ENCODE measurements around the gene SLC20A1.

The SLC20A1 gene

DNA sequence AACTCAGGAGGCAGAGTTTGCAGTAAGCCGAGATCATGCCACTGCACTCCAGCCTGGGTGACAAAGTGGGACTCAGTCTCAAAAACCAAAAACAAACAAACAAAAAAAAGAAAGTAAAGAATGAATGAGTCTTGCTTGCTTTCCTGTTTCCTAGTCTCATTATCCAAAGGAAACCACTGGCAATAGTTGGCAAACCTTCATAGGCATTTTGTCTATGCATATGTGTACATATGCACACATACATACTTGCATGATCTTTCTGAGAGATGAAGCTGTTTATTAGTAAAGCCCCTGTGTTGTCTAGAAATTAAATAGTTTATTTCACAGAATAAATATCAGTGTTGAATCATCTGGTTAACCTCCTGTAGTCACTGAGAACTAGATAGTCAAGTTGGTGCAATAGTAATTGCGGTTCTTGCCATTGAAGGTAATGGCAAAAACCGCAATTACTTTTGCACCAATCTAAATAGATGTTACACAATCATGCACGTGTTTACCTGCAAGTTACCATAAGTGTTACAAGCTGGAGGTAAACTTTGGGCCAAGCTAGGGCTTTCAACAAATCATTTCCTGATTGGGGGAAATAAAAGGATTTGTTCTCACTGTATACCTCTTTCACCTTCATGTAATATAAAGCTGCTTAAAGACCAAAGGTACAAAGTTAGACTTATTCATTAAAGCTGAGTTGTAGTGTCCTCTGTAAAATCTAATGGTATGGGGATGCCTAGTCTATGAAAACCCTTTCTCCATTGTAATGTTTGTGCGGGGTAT, 24.7 kb downstream of the SLC20A1 start:
- Histone ChIP-seq H3K9ac (ENCODE audit: low read depth, low read length) (no peak overlapping the region), H3K4me1 (ENCODE audit: insufficient read depth, low read length) (no peaks in the 10 kb centered on the region), H3K36me3 (ENCODE audit: insufficient read depth, low read length) (0 out of 2 replicates have a peak, but pooled peaks cover 3% of the 10 kb centered on the region), H3K9me3 (ENCODE audit: control insufficient read depth, insufficient read depth, low read length) (no peaks in the 10 kb centered on the region)

DNA sequence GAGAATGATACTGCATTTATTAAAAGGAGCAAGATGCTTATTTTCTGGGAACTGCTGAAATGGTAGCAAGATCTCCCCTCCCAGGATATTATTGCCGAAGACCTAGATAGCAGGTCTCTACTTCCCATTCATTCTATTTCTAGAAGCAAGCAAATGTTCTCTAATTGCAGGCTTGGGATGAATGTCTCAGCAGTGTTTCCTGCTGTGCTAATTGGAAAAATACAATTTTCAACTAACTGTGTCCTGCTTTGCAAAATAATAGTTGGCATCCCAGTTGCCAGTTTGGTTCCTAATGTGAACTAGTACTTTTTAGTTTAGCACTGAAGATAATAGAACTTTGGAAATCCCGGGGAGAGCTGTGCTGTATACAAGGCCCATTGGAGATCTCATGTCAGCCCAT, 26.1 kb downstream of the SLC20A1 start:
- no peaks in the 10 kb centered on the region for H3K9me3 ChIP-seq (ENCODE audit: control insufficient read depth, insufficient read depth, low read length)
- no peak overlapping the region for H3K9ac ChIP-seq (ENCODE audit: low read depth, low read length)
- H3K4me1 ChIP-seq (ENCODE audit: insufficient read depth, low read length), result no peaks in the 10 kb centered on the region
- 0 out of 2 replicates have a peak, but pooled peaks cover under 1% of the 10 kb centered on the region for H3K36me3 ChIP-seq (ENCODE audit: insufficient read depth, low read length)

DNA sequence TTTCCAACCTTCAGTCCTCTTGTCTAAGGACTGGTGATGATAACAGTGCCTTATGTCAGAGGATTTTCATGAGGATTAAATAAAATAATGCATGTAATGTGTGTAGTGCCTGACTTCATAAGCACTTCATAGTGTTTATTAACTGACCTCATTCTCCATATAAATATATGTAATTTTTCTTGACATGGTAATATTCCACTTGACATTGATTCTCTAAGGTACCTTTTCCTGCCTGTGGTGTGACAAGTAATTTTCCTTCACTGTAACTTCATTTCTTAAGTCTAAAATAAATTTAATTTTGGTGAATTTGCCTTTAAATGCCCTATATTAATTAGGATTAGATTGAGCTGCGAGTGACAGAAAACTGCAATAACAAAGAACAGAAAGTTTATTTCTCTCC, 27.3 kb downstream of the SLC20A1 start:
- H3K9me3 ChIP-seq (ENCODE audit: control insufficient read depth, insufficient read depth, low read length), result no peaks in the 10 kb centered on the region
- H3K4me1 ChIP-seq (ENCODE audit: insufficient read depth, low read length), result no peaks in the 10 kb centered on the region
- H3K9ac ChIP-seq (ENCODE audit: low read depth, low read length), result no peak overlapping the region
- no peaks in the 10 kb centered on the region for H3K36me3 ChIP-seq (ENCODE audit: insufficient read depth, low read length)

DNA sequence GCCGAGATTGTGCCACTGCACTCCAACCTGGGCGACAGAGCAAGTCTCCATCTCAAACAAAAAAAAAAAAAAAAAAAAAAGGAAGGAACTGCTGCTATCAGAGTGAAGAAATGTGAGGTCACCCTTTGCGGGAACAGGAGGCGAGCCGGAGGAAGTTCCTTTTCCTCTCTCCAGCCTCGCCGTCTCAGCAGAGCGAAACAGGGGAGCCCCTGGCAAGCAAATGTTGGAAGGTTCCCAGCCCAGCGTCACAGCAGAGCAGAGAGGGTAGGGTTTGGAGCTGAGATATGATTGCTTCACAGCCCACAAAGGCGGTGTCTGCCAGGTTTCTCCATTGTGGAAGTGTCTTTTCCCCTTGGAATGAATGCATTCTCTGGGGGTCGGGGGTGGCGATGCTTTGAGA, 28.5 kb downstream of the SLC20A1 start:
- no peaks in the 10 kb centered on the region for H3K9me3 ChIP-seq (ENCODE audit: control insufficient read depth, insufficient read depth, low read length)
- no peak overlapping the region for H3K9ac ChIP-seq (ENCODE audit: low read depth, low read length)
- H3K36me3 ChIP-seq (ENCODE audit: insufficient read depth, low read length), result no peaks in the 10 kb centered on the region
- 0 out of 2 replicates have a peak, but pooled peaks cover under 1% of the 10 kb centered on the region for H3K4me1 ChIP-seq (ENCODE audit: insufficient read depth, low read length)

DNA sequence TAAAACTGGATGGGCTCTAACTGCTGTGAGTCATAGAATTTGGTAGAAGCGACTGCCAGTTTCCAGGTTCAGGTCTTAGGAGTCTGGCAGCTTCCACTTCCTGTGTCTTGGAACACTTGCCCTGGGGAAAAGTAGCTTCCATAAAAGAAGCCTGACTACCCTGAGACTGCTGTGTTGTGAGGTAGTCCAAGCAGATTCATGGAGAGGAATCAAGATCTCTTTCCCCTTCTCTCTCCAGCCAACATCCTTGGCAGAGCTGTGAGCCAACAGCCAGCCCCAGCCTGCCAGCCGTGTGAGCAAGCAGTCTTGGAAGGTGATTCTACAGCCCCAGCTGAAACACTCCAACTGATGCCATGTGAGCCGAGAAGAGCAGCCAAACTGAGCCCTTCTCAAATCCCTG, 33.7 kb downstream of the SLC20A1 start:
- no peaks in the 10 kb centered on the region for H3K36me3 ChIP-seq (ENCODE audit: insufficient read depth, low read length)
- H3K4me1 ChIP-seq (ENCODE audit: insufficient read depth, low read length), result peaks cover 6% of the 10 kb centered on the region; the same call in 1 of the 2 replicates
- no peaks in the 10 kb centered on the region for H3K9me3 ChIP-seq (ENCODE audit: control insufficient read depth, insufficient read depth, low read length)
- no peak overlapping the region for H3K9ac ChIP-seq (ENCODE audit: low read depth, low read length)

DNA sequence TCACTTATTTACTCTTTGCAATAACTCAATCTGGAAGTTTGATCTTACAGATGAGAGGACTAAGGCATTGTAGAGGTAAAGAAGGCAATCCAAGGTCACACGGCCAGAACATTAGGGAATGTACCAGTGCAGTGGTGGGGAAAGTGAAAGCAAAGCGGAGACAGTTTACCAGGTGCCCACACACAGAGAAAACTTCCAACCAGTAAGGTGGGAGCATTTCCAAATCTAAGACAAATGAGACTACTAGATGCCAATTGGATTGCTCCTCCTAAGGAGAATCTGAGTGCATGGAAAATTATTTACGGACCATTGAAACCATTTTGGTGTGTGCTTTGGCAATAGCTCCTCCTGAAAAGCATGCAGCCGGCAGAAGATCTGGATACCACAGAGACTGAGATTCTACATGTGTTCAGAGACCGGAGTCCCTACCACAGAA, 34.9 kb downstream of the SLC20A1 start:
- no peak overlapping the region for H3K9ac ChIP-seq (ENCODE audit: low read depth, low read length)
- peaks cover 6% of the 10 kb centered on the region; the same call in 1 of the 2 replicates for H3K4me1 ChIP-seq (ENCODE audit: insufficient read depth, low read length)

DNA sequence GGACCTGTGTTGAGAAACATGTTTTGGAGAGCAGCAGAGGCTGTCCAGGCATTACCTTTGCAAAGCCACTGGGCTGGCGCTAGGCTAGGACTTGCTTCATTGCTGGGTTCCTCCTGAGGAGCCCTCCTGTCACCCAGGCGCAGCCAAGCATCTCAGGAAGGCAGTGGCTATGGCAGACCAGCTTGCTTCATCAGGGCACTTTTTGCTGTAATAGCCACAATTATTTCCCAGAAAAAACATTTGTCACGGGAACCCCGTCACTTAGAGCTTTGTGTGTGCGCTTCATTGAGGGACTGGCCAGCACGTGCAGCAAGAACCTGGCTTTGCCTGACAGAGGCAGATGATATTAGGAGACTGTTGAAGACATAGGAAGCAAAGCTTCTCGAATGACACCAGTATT, 36.4 kb downstream of the SLC20A1 start:
- Histone ChIP-seq H3K36me3 (ENCODE audit: insufficient read depth, low read length) (no peaks in the 10 kb centered on the region), H3K9me3 (ENCODE audit: control insufficient read depth, insufficient read depth, low read length) (no peaks in the 10 kb centered on the region), H3K4me1 (ENCODE audit: insufficient read depth, low read length) (peaks cover 6% of the 10 kb centered on the region; the same call in 1 of the 2 replicates), H3K9ac (ENCODE audit: low read depth, low read length) (no peak overlapping the region)

More for the DNA sequence above, 34.9 kb downstream of the SLC20A1 start:
- Histone ChIP-seq H3K36me3 (ENCODE audit: insufficient read depth, low read length) (no peaks in the 10 kb centered on the region), H3K9me3 (ENCODE audit: control insufficient read depth, insufficient read depth, low read length) (no peaks in the 10 kb centered on the region)

DNA sequence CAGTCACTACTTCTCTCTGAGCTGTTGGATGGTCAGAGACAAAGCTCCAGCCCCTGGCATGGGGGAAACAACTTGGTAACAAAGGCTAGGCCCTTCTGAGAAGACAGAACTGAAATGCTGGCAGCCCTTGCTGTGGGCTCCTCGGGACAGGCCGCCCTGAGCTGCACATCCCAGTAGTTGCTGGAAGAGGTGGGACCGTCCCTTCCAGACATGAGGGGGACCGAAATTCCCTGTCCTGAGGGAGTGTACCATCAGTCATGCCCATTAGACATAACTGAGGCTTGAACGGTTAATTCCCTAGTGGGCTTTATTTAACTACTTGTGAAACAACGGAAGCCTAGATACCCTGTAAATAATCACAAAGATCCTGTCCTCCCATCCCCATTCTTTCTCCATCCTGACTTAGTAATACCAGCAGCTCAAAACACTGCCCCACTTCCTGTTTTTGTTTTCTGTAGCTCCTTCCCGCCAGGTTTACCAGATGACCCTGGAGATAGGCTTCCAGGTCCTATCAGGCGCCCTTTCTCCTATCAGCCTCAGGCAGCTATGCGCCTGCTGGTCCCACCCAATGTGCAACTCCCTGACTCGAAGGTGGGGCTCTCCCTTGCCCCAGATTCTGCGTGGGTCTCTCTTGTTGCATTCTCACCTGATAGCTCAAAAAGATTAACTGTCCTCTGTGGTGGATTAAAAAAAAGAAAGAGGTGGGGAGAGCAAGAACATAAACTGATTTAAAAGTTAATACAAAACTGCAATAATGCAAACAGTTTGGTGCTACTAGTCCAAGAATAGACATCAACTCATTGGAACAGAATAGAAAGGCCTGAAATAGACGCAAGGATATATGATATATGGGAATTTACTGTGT, 38.0 kb downstream of the SLC20A1 start:
- Histone ChIP-seq H3K4me1 (ENCODE audit: insufficient read depth, low read length) (peaks cover 6% of the 10 kb centered on the region; the same call in 1 of the 2 replicates), H3K9ac (ENCODE audit: low read depth, low read length) (no peak overlapping the region)

DNA sequence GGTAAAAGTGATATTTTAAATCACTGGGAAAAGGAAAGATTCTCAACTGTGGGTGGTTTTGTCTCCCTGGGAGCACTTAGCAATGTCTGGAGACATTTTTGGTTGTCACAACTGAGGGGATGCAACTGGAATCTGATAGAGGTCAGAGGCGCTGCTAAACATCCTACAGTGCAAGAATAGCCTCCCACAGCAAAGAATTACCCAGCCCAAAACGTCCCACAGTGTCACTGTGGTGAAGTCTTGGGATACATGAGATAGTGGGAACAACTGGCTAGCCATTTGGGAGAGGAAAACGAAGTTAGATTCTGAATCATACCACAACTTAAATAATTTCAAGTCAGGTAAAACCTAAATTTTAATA, 38.7 kb downstream of the SLC20A1 start:
- Histone ChIP-seq H3K4me1 (ENCODE audit: insufficient read depth, low read length) (peaks cover 3% of the 10 kb centered on the region; the same call in 1 of the 2 replicates), H3K36me3 (ENCODE audit: insufficient read depth, low read length) (no peaks in the 10 kb centered on the region), H3K9ac (ENCODE audit: low read depth, low read length) (no peak overlapping the region), H3K9me3 (ENCODE audit: control insufficient read depth, insufficient read depth, low read length) (no peaks in the 10 kb centered on the region)

More for the DNA sequence above, 38.0 kb downstream of the SLC20A1 start:
- H3K9me3 ChIP-seq (ENCODE audit: control insufficient read depth, insufficient read depth, low read length), result no peaks in the 10 kb centered on the region
- H3K36me3 ChIP-seq (ENCODE audit: insufficient read depth, low read length), result no peaks in the 10 kb centered on the region

DNA sequence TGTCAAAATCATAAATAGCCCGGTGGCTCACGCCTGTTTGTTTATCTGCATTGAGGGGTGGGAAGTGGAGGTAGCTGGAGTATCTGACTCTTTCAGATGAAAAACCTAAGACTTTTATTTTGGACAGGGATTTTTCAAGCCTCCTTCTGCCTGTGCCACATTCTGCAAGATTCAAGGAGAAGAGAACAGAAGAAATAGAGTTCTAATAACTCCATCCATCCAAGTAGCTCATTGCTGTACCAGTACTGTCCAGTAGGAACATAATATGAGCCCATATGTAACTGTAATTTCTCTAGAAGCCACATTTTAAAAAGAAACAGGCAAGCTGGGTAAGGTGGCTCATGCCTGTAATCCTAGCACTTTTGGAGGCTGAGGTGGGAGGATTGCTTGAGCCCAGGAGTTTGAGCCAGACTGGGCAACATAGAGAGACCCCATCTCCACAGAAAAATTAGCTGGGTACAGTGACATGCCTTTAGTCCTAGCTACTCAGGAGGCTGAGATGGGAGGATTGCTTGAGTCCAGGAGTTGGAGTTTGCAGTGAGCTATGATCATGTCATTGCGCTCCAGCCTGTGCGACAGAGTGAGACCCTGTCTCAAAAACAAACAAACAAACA, 39.6 kb downstream of the SLC20A1 start:
- Histone ChIP-seq H3K9me3 (ENCODE audit: control insufficient read depth, insufficient read depth, low read length) (no peaks in the 10 kb centered on the region), H3K4me1 (ENCODE audit: insufficient read depth, low read length) (no peaks in the 10 kb centered on the region), H3K9ac (ENCODE audit: low read depth, low read length) (no peak overlapping the region), H3K36me3 (ENCODE audit: insufficient read depth, low read length) (no peaks in the 10 kb centered on the region)

DNA sequence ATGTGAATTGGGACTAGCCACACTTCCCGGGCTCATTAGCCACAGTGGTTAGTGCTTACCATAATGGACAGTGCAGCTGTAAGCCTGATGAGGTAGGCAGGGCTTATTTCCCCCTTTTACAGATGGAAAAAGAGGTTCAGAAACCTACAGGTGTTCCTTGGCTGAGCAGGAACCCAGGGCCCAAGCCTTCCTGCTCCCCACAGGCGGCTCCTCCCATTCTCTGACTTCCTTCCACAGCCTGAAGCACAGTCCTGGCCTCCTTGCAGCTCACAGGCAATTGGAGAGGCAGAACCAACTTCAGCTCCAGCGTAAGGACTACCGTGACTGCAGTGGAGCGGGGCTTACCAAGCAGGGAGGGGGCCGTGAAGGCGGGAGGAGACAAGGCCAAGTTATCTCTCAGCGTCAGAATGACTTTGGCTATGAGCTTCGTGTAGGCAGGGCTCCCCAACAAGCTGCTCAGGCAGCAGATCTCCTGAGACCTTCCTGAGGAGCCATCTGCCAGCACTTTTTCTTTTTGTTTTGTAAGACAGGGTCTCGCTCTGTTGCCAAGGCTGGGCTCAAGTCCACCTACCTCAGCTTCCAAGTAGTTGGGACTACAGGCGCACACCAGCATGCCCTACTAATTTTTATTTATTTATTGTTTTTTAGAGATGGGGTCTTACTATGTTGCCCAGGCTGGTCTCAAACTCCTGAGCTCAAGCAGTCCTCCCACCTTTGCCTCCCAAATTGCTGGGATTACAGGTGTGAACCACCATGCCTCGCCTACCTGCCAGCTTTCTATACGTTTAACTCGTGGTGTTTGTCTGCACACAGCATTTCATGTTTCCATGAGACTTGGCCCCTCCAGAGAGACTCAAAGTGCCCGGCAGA, 40.8 kb downstream of the SLC20A1 start:
- Histone ChIP-seq H3K36me3 (ENCODE audit: insufficient read depth, low read length) (no peaks in the 10 kb centered on the region), H3K4me1 (ENCODE audit: insufficient read depth, low read length) (0 out of 2 replicates have a peak, but pooled peaks cover 1% of the 10 kb centered on the region), H3K9me3 (ENCODE audit: control insufficient read depth, insufficient read depth, low read length) (no peaks in the 10 kb centered on the region), H3K9ac (ENCODE audit: low read depth, low read length) (no peak overlapping the region)

DNA sequence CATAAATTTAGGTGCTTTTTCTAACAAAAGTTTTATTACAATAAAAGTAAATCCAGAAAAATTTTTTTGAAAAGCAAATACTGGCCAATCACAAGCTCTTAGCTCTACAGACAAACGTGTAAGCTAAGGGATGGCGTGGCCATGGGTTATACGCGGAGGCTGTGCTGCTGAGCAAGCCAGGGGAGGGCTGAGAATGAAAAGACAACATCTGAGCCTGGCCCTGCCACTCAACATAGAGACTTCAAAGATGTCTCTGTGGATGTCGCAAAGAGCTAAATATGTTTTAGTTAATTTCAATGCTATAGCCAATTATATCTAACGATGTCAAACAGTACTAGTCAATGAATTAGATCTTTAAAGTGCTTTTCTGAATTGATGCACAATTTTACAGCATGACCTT, 41.8 kb downstream of the SLC20A1 start:
- Histone ChIP-seq H3K4me1 (ENCODE audit: insufficient read depth, low read length) (peaks cover 11% of the 10 kb centered on the region), H3K9me3 (ENCODE audit: control insufficient read depth, insufficient read depth, low read length) (no peaks in the 10 kb centered on the region), H3K9ac (ENCODE audit: low read depth, low read length) (no peak overlapping the region), H3K36me3 (ENCODE audit: insufficient read depth, low read length) (no peaks in the 10 kb centered on the region)

DNA sequence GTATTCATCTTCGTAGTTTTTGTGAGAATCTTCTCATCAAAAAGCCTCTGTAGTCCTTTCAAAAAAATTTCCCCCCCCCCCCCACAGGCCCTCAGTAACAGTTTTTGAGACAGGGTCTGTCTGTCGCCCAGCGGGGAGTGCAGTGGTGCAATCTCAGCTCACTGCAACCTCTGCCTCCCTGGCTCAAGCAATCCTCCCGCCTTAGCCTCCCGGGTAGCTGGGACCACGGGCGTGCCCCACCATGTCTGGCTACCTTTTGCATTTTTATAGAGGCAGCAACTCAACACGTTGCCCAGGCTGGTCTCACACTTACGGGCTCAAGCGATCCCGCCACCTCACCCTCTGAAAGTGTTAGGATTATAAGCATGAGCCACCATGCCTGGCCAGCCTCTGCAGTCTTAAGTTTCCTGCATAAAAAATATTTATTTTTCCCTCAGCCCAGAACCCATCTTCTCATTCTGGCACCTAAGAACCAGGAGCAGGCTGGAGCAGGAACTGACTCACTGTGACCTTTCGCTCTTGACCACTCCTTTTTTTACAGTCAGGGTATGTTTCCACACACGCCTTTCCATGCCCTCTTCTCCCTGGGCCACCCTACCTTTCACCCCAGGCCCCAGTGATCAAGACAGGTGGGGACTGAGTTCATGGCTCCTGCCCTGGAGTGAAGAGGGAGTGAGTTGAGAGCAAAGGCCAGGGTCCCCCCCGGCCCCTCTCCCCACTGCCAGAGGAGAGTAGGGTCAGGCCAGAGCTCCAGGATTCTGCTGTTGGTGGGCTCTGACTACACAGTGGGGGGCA, 42.5 kb downstream of the SLC20A1 start:
- peaks cover 18% of the 10 kb centered on the region for H3K4me1 ChIP-seq (ENCODE audit: insufficient read depth, low read length)
- no peak overlapping the region for H3K9ac ChIP-seq (ENCODE audit: low read depth, low read length)
- H3K9me3 ChIP-seq (ENCODE audit: control insufficient read depth, insufficient read depth, low read length), result no peaks in the 10 kb centered on the region
- no peaks in the 10 kb centered on the region for H3K36me3 ChIP-seq (ENCODE audit: insufficient read depth, low read length)

Measured in ES-I3 (cell line).